22Rv1 (cell line): ENCODE results near the gene TAAR1.

Experiments used
- CTCF ChIP-seq: fragments of 450-650 bp; IDR thresholded peaks from 2 replicates; pipeline ENCODE4 v1.5.1; 2017; ENCODE audit warnings: mild to moderate bottlenecking
- ZFX ChIP-seq: fragments of 450-650 bp; IDR thresholded peaks from 2 replicates; pipeline ENCODE4 v1.6.1; 2017; ENCODE audit warnings: antibody characterized with exemption, borderline replicate concordance

GRCh38 chr6:132598473-132598872 lies 60.5 kb downstream of the TAAR1 start:
- TF ChIP-seq CTCF (peak; percentile 74), ZFX (no peak)
